ENCODE data around the gene LDLRAD2. TPM values are rescaled to one million over a fixed set of nuclear protein-coding genes. Genes with fewer than 3 reads are reported as not detected.

LDLRAD2 gene
- total and polyA plus RNA-seq, 2 donors (not counting 1 experiment from before 2014, with no cell fraction given): not detected

- no peak for DNase-seq (ENCODE audit: low read depth in 2 of 2)
- H3K9me3 ChIP-seq (ENCODE audit: control insufficient read depth, insufficient read depth, low read depth, low read length): no peaks in the 10 kb centered on the region
- no peak overlapping the region for H3K9ac ChIP-seq (ENCODE audit: insufficient read depth, low read length)
Measured at GRCh38 chr1:21818656-21819055, 6.6 kb downstream of the LDLRAD2 start.

DNA sequence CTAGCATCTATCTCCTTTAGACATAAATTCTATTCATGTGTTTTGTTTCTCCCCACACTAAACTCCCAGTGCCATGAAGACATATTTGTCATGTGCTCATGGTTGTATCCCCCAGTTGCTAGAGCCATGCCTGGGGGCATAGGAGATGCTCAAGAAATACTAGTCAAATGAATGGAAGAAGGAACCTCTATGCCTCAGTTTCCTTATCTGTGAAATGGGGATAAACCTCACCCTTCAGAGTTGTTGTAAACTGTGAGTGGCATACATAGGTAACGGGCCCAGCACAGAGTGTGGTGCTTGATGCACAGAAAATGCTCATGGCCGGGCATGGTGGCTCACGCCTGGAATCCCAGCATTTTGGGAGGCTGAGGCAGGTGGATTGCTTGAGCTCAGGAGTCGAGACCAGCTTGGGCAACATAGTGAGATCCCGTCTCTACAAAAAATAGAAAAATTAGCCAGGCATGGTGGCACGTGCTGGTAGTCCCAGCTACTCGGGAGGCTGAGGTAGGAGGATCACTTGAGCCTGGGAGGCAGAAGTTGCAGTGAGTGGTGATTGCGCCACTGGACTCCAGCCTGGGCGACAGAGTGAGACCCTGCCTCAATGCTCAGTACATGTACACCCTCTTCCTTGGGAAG lies 8.7 kb downstream of the LDLRAD2 start:
- peaks cover 23% of the 10 kb centered on the region for H3K36me3 ChIP-seq (ENCODE audit: control insufficient read depth, insufficient read depth, low read length)
- H3K9ac ChIP-seq (ENCODE audit: insufficient read depth, low read length): no peak overlapping the region
- H3K27me3 ChIP-seq (ENCODE audit: control insufficient read depth, insufficient read depth, low read length): no peaks in the 10 kb centered on the region
- H3K9me3 ChIP-seq (ENCODE audit: control insufficient read depth, insufficient read depth, low read depth, low read length): no peaks in the 10 kb centered on the region
- no peak overlapping the region for H3K4me3 ChIP-seq (replicated peaks in 1 of 4; ENCODE audit: control extremely low read depth in 1 of 4, insufficient read depth in 1 of 4, low read depth in 3 of 4, low read length in 4 of 4)
- H4K20me1 ChIP-seq (ENCODE audit: control insufficient read depth, extremely low read depth, insufficient read depth, low read length): no peaks in the 10 kb centered on the region
- no peak overlapping the region for H3K4me2 ChIP-seq (ENCODE audit: extremely low read depth, insufficient read depth, low read length)
- no peak for DNase-seq (ENCODE audit: low read depth in 2 of 2)
- no peak overlapping the region for H3K27ac ChIP-seq (ENCODE audit: insufficient read depth, low read length)
- no peak overlapping the region for H2AFZ ChIP-seq (ENCODE audit: low read length)
- peaks cover 5% of the 10 kb centered on the region for H3K4me1 ChIP-seq (ENCODE audit: control insufficient read depth, extremely low read depth, insufficient read depth, low read length)
- no peaks in the 10 kb centered on the region for H3K79me2 ChIP-seq (ENCODE audit: control insufficient read depth, insufficient read depth, low read length)
- TF ChIP-seq, protein P1, sequence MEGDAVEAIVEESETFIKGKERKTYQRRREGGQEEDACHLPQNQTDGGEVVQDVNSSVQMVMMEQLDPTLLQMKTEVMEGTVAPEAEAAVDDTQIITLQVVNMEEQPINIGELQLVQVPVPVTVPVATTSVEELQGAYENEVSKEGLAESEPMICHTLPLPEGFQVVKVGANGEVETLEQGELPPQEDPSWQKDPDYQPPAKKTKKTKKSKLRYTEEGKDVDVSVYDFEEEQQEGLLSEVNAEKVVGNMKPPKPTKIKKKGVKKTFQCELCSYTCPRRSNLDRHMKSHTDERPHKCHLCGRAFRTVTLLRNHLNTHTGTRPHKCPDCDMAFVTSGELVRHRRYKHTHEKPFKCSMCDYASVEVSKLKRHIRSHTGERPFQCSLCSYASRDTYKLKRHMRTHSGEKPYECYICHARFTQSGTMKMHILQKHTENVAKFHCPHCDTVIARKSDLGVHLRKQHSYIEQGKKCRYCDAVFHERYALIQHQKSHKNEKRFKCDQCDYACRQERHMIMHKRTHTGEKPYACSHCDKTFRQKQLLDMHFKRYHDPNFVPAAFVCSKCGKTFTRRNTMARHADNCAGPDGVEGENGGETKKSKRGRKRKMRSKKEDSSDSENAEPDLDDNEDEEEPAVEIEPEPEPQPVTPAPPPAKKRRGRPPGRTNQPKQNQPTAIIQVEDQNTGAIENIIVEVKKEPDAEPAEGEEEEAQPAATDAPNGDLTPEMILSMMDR (conservative IDR thresholded peaks at IDR 0.05 in 1 of 2, IDR thresholded peaks at IDR 0.05 in 1 of 2; ENCODE audit: low read depth in 1 of 2, low read length in 2 of 2): no peak
- TF ChIP-seq EZH2 (IDR thresholded peaks at IDR 0.05; ENCODE audit: low read length, missing control alignments): no peak

More at GRCh38 chr1:21818656-21819055, 6.6 kb downstream of the LDLRAD2 start:
- H3K27ac ChIP-seq (ENCODE audit: insufficient read depth, low read length): no peak overlapping the region
- H4K20me1 ChIP-seq (ENCODE audit: control insufficient read depth, extremely low read depth, insufficient read depth, low read length): no peaks in the 10 kb centered on the region
- peaks cover 13% of the 10 kb centered on the region for H3K36me3 ChIP-seq (ENCODE audit: control insufficient read depth, insufficient read depth, low read length)
- no peak overlapping the region for H3K4me3 ChIP-seq (replicated peaks in 1 of 4; ENCODE audit: control extremely low read depth in 1 of 4, insufficient read depth in 1 of 4, low read depth in 3 of 4, low read length in 4 of 4)
- peaks cover 5% of the 10 kb centered on the region for H3K4me1 ChIP-seq (ENCODE audit: control insufficient read depth, extremely low read depth, insufficient read depth, low read length)
- TF ChIP-seq, protein P1 (conservative IDR thresholded peaks at IDR 0.05 in 1 of 2, IDR thresholded peaks at IDR 0.05 in 1 of 2; ENCODE audit: low read depth in 1 of 2, low read length in 2 of 2): no peak
- TF ChIP-seq EZH2 (IDR thresholded peaks at IDR 0.05; ENCODE audit: low read length, missing control alignments): no peak
- H2AFZ ChIP-seq (ENCODE audit: low read length): no peak overlapping the region
- H3K4me2 ChIP-seq (ENCODE audit: extremely low read depth, insufficient read depth, low read length): no peak overlapping the region
- no peaks in the 10 kb centered on the region for H3K79me2 ChIP-seq (ENCODE audit: control insufficient read depth, insufficient read depth, low read length)
- no peaks in the 10 kb centered on the region for H3K27me3 ChIP-seq (ENCODE audit: control insufficient read depth, insufficient read depth, low read length)

DNA sequence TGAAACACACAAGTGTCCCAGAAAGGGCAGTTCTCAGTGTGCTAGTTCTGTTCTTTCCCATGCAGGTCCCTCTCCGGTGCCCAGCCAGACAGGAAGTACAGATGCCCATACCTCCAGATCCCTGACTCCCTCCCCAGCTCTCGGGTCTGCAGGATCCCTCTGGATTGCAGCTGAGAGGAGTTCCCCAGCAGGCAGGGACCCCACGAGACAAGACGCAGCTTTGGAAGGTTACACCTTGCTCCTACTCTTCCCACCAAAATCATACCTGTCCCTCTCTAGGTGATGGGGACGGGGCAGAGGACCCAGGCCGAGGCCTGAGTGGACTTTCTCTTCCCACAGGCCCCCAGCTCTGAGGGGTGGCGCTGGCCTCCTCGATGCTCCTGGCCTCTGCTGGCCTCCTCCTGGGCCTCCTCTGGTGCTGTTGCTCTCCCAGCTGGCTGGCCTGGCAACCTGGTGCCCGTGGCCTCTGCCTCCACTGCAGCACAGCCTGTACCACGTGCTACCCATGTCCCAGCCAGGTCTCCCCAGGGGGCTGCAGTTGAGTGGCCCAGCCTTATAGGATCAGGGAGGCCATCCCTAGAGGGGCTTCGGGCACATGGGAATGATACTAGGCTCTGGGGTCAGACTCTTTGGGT lies 9.4 kb downstream of the LDLRAD2 start:
- Histone ChIP-seq H3K36me3 (ENCODE audit: control insufficient read depth, insufficient read depth, low read length) (peaks cover 23% of the 10 kb centered on the region), H3K4me2 (ENCODE audit: extremely low read depth, insufficient read depth, low read length) (no peak overlapping the region), H3K9ac (ENCODE audit: insufficient read depth, low read length) (no peak overlapping the region), H3K4me1 (ENCODE audit: control insufficient read depth, extremely low read depth, insufficient read depth, low read length) (peaks cover 3% of the 10 kb centered on the region), H3K4me3 (replicated peaks in 1 of 4; ENCODE audit: control extremely low read depth in 1 of 4, insufficient read depth in 1 of 4, low read depth in 3 of 4, low read length in 4 of 4) (no peak overlapping the region), H3K79me2 (ENCODE audit: control insufficient read depth, insufficient read depth, low read length) (no peaks in the 10 kb centered on the region), H3K9me3 (ENCODE audit: control insufficient read depth, insufficient read depth, low read depth, low read length) (no peaks in the 10 kb centered on the region), H3K27me3 (ENCODE audit: control insufficient read depth, insufficient read depth, low read length) (no peaks in the 10 kb centered on the region), H4K20me1 (ENCODE audit: control insufficient read depth, extremely low read depth, insufficient read depth, low read length) (no peaks in the 10 kb centered on the region), H3K27ac (ENCODE audit: insufficient read depth, low read length) (no peak overlapping the region), H2AFZ (ENCODE audit: low read length) (no peak overlapping the region)
- DNase-seq (ENCODE audit: low read depth in 2 of 2): no peak
- TF ChIP-seq EZH2 (IDR thresholded peaks at IDR 0.05; ENCODE audit: low read length, missing control alignments): no peak
- TF ChIP-seq, protein P1 (conservative IDR thresholded peaks at IDR 0.05 in 1 of 2, IDR thresholded peaks at IDR 0.05 in 1 of 2; ENCODE audit: low read depth in 1 of 2, low read length in 2 of 2): no peak

All from fibroblast of lung (primary cell).